Measurements from ENCODE around the gene STXBP4.

STXBP4 gene

GRCh38 chr17:54980375-54980774, 11.8 kb downstream of the STXBP4 start:
- no peaks in the 10 kb centered on the region for H3K79me2 ChIP-seq (ENCODE audit: low read length)
- no peaks in the 10 kb centered on the region for H3K9me3 ChIP-seq (replicated peaks; ENCODE audit: insufficient read depth, low read length)
- H3K27me3 ChIP-seq (replicated peaks; ENCODE audit: insufficient read depth, low read length), result no peaks in the 10 kb centered on the region
- no peak overlapping the region for H2AFZ ChIP-seq (ENCODE audit: low read length)
- H3K9ac ChIP-seq (ENCODE audit: low read length), result no peak overlapping the region
- no peaks in the 10 kb centered on the region for H3K9me2 ChIP-seq (replicated peaks; ENCODE audit: insufficient read depth, low read length)
- no peak overlapping the region for H3K4me3 ChIP-seq (ENCODE audit: low read length)
- no peaks in the 10 kb centered on the region for H3F3A ChIP-seq (ENCODE audit: insufficient read depth, low read length)
- no peaks in the 10 kb centered on the region for H3K36me3 ChIP-seq (replicated peaks; ENCODE audit: insufficient read depth, low read length)
- no peak overlapping the region for H3K27ac ChIP-seq (ENCODE audit: low read length)
- H3K4me2 ChIP-seq (ENCODE audit: low read depth, low read length), result no peak overlapping the region
- TF ChIP-seq CTCF (IDR thresholded peaks at IDR 0.05; ENCODE audit: low read length) (no peak), EZH2phosphoT487 (IDR thresholded peaks at IDR 0.05; ENCODE audit: low read length) (no peak), EZH2 (optimal IDR thresholded peaks at IDR 0.05; ENCODE audit: low read depth, low read length) (no peak)
- DNase-seq, result no peak
- H4K20me1 ChIP-seq (ENCODE audit: insufficient read depth, low read length), result no peaks in the 10 kb centered on the region
- H3K4me1 ChIP-seq (ENCODE audit: low read length), result peaks cover 6% of the 10 kb centered on the region

DNA sequence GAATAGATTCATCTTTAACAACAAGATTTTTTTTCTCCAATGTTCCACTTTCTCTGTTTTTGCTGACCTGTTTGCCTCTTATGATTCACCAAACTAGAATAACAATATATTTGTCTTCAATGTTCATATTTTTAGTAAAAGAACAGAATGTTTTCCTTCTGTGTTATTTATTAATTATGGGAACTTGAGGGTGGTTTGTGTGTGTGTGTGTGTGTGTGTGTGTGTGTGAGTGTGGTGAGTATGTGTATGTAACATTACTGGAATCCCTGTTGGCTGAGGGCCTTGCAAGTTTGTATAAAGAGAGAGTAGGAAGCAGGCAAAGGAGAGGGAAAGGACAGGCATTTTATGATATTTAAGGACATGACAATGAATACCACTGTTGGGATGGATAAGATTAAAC, 13.8 kb downstream of the STXBP4 start:
- Histone ChIP-seq H3K4me2 (ENCODE audit: low read depth, low read length) (no peak overlapping the region), H3F3A (ENCODE audit: insufficient read depth, low read length) (no peaks in the 10 kb centered on the region), H3K9me2 (replicated peaks; ENCODE audit: insufficient read depth, low read length) (no peaks in the 10 kb centered on the region), H3K9ac (ENCODE audit: low read length) (no peak overlapping the region), H3K79me2 (ENCODE audit: low read length) (no peaks in the 10 kb centered on the region), H3K9me3 (replicated peaks; ENCODE audit: insufficient read depth, low read length) (no peaks in the 10 kb centered on the region), H4K20me1 (ENCODE audit: insufficient read depth, low read length) (no peaks in the 10 kb centered on the region), H3K36me3 (replicated peaks; ENCODE audit: insufficient read depth, low read length) (no peaks in the 10 kb centered on the region), H3K27ac (ENCODE audit: low read length) (no peak overlapping the region), H3K4me3 (ENCODE audit: low read length) (no peak overlapping the region), H3K4me1 (ENCODE audit: low read length) (no peaks in the 10 kb centered on the region), H3K27me3 (replicated peaks; ENCODE audit: insufficient read depth, low read length) (no peaks in the 10 kb centered on the region), H2AFZ (ENCODE audit: low read length) (no peak overlapping the region)
- no peak for TF ChIP-seq EZH2phosphoT487 (IDR thresholded peaks at IDR 0.05; ENCODE audit: low read length)
- TF ChIP-seq CTCF (IDR thresholded peaks at IDR 0.05; ENCODE audit: low read length), result no peak
- no peak for TF ChIP-seq EZH2 (optimal IDR thresholded peaks at IDR 0.05; ENCODE audit: low read depth, low read length)
- DNase-seq, result no peak

GRCh38 chr17:54983260-54983659, 14.7 kb downstream of the STXBP4 start:
- Histone ChIP-seq H3K36me3 (replicated peaks; ENCODE audit: insufficient read depth, low read length) (no peaks in the 10 kb centered on the region), H3K9ac (ENCODE audit: low read length) (no peak overlapping the region), H3K9me3 (replicated peaks; ENCODE audit: insufficient read depth, low read length) (no peaks in the 10 kb centered on the region), H3K4me2 (ENCODE audit: low read depth, low read length) (no peak overlapping the region), H3K27ac (ENCODE audit: low read length) (no peak overlapping the region), H3K79me2 (ENCODE audit: low read length) (no peaks in the 10 kb centered on the region), H2AFZ (ENCODE audit: low read length) (no peak overlapping the region), H3K9me2 (replicated peaks; ENCODE audit: insufficient read depth, low read length) (no peaks in the 10 kb centered on the region), H3K27me3 (replicated peaks; ENCODE audit: insufficient read depth, low read length) (no peaks in the 10 kb centered on the region), H4K20me1 (ENCODE audit: insufficient read depth, low read length) (no peaks in the 10 kb centered on the region), H3F3A (ENCODE audit: insufficient read depth, low read length) (no peaks in the 10 kb centered on the region), H3K4me3 (ENCODE audit: low read length) (no peak overlapping the region), H3K4me1 (ENCODE audit: low read length) (no peaks in the 10 kb centered on the region)
- TF ChIP-seq EZH2 (optimal IDR thresholded peaks at IDR 0.05; ENCODE audit: low read depth, low read length) (no peak), CTCF (IDR thresholded peaks at IDR 0.05; ENCODE audit: low read length) (no peak), EZH2phosphoT487 (IDR thresholded peaks at IDR 0.05; ENCODE audit: low read length) (no peak)
- DNase-seq, result no peak

Measured in MM.1S (cell line).